ENCODE results near the gene PPTC7. TPM values are rescaled to one million over a fixed set of nuclear protein-coding genes. Genes with fewer than 3 reads are reported as not detected.
"Not testable (repeated sequence)": the region's sequence is repeated elsewhere in the genome, so short reads cannot be mapped to it uniquely, and the experiment has no call there.

Gene PPTC7
- total RNA-seq, 2 experiments from 2014 or later, result 53.8 to 54.8 TPM

- peak overlapping the region in 1 of 2 donors; percentile 1 for H3K27ac ChIP-seq (ENCODE audit: low read depth in 1 of 2, low read length in 2 of 2)
- Mint-ChIP-seq H3K9me3 (no peaks in the 10 kb centered on the region), H3K27me3 (no peaks in the 10 kb centered on the region), H3K36me3 (ENCODE audit: low read depth) (peaks cover 25% of the 10 kb centered on the region), H3K4me1 (ENCODE audit: low read depth) (peaks cover 70% of the 10 kb centered on the region), H3K27ac (peak overlapping the region; percentile 97), H3K4me3 (no peak overlapping the region)
- CTCF ChIA-PET, result interaction anchor here (1.3 kb wide), 1 partner anchor 13 kb away, joined by 3 read pairs; no protein-coding TSS in a partner anchor
- ATAC-seq (ENCODE audit: poor library complexity), result no peak
- no peak for TF ChIP-seq CTCF (IDR thresholded peaks at IDR 0.05)
- peaks cover 7% of the 10 kb centered on the region for H3K36me3 ChIP-seq (ENCODE audit: insufficient read depth, low read length)
- H3K4me3 ChIP-seq (ENCODE audit: low read length), result no peak overlapping the region
- peaks cover 3 to 12% of the 10 kb centered on the region in 2 experiments for H3K9me3 ChIP-seq (ENCODE audit: control insufficient read depth in 1 of 2, insufficient read depth in 1 of 2, low read length in 2 of 2)
- intact Hi-C loops (cut with DNase I, micrococcal nuclease), result no loop called here
- H3K27me3 ChIP-seq (ENCODE audit: control insufficient read depth in 1 of 2, insufficient read depth in 2 of 2, low read length in 2 of 2), result no peaks in the 10 kb centered on the region
- DNase-seq, result no peak
- peaks cover 58% of the 10 kb centered on the region for H3K4me1 ChIP-seq (ENCODE audit: insufficient read depth, low read length)
- POLR2A ChIA-PET, result interaction anchor here (1.9 kb wide), 1 partner anchor 11 kb away, joined by 8 read pairs; no protein-coding TSS in a partner anchor
Measured at GRCh38 chr12:110564471-110564991, 18.6 kb downstream of the PPTC7 start.

- H3K4me1 Mint-ChIP-seq (ENCODE audit: low read depth), result peaks cover 69% of the 10 kb centered on the region
- peaks cover 60% of the 10 kb centered on the region for H3K4me1 ChIP-seq (ENCODE audit: insufficient read depth, low read length)
- intact Hi-C loops (cut with DNase I, micrococcal nuclease), result loop anchor here in 1 of 2 experiments (2.0 kb wide), 1 partner anchor 19 kb away; the partner anchor contains the start of gene PPTC7
Measured at GRCh38 chr12:110563702-110564470, 19.2 kb downstream of the PPTC7 start.

GRCh38 chr12:110562386-110562785 lies 20.7 kb downstream of the PPTC7 start:
- H3K27me3 Mint-ChIP-seq; H3K9me3 Mint-ChIP-seq; H3K36me3 ChIP-seq (ENCODE audit: insufficient read depth, low read length); H3K9me3 ChIP-seq (ENCODE audit: control insufficient read depth in 1 of 2, insufficient read depth in 1 of 2, low read length in 2 of 2); H3K27me3 ChIP-seq (ENCODE audit: control insufficient read depth in 1 of 2, insufficient read depth in 2 of 2, low read length in 2 of 2): not testable (repeated sequence)
- peak overlapping the region; percentile 17 for H3K4me3 ChIP-seq (ENCODE audit: low read length)
- ChIA-PET POLR2A (interaction anchor here (0.6 to 2.8 kb wide), 10 partner anchors 10 to 113 kb away, joined by 3 to 20 read pairs (median 6); partner anchors contain the start of genes ARPC3, FAM216A, GPN3 and RAD9B), CTCF (interaction anchor here (1.2 to 1.6 kb wide), 2 partner anchors 10 to 13 kb away, joined by 3 to 4 read pairs; no protein-coding TSS in a partner anchor)
- ATAC-seq (ENCODE audit: poor library complexity), result peak; percentile 76
- peak overlapping the region; percentile 38 to 49 for H3K27ac ChIP-seq (ENCODE audit: low read depth in 1 of 2, low read length in 2 of 2)
- peak overlapping the region; percentile 97 for H3K27ac Mint-ChIP-seq
- peaks cover 74% of the 10 kb centered on the region for H3K4me1 Mint-ChIP-seq (ENCODE audit: low read depth)
- H3K36me3 Mint-ChIP-seq (ENCODE audit: low read depth), result peaks cover 22% of the 10 kb centered on the region
- H3K4me1 ChIP-seq (ENCODE audit: insufficient read depth, low read length), result peaks cover 57% of the 10 kb centered on the region
- intact Hi-C loops (cut with DNase I, micrococcal nuclease), result loop anchor here in 1 of 2 experiments (2.0 kb wide), 1 partner anchor 20 kb away; the partner anchor contains the start of gene PPTC7
- DNase-seq, result peak in 9 of 14 experiments; percentile 21 to 85 (median 35)
- peak overlapping the region; percentile 85 for H3K4me3 Mint-ChIP-seq

More at GRCh38 chr12:110563702-110564470, 19.2 kb downstream of the PPTC7 start:
- peak overlapping the region; percentile 97 for H3K27ac Mint-ChIP-seq
- peaks cover 0 to 8% of the 10 kb centered on the region in 2 experiments for H3K9me3 ChIP-seq (ENCODE audit: control insufficient read depth in 1 of 2, insufficient read depth in 1 of 2, low read length in 2 of 2)
- H3K4me3 ChIP-seq (ENCODE audit: low read length), result no peak overlapping the region
- no peaks in the 10 kb centered on the region for H3K9me3 Mint-ChIP-seq
- TF ChIP-seq CTCF (IDR thresholded peaks at IDR 0.05), result no peak
- H3K36me3 ChIP-seq (ENCODE audit: insufficient read depth, low read length), result peaks cover 7% of the 10 kb centered on the region
- ChIA-PET POLR2A (interaction anchor here (0.8 to 2.8 kb wide), 9 partner anchors 8 to 114 kb away, joined by 3 to 20 read pairs (median 6); partner anchors contain the start of genes ARPC3, FAM216A, GPN3 and RAD9B), CTCF (interaction anchor here (0.7 to 0.9 kb wide), 2 partner anchors 11 to 990 kb away, joined by 3 to 5 read pairs; partner anchors contain the start of gene MVK)
- H3K27ac ChIP-seq (ENCODE audit: low read depth in 1 of 2, low read length in 2 of 2), result peak overlapping the region; percentile 1 to 38
- H3K4me3 Mint-ChIP-seq, result peak overlapping the region; percentile 27
- DNase-seq (peak in 2 of 14 experiments; percentile 17 to 25), ATAC-seq (ENCODE audit: poor library complexity) (no peak)
- H3K27me3 Mint-ChIP-seq, result no peaks in the 10 kb centered on the region
- no peaks in the 10 kb centered on the region for H3K27me3 ChIP-seq (ENCODE audit: control insufficient read depth in 1 of 2, insufficient read depth in 2 of 2, low read length in 2 of 2)
- H3K36me3 Mint-ChIP-seq (ENCODE audit: low read depth), result peaks cover 21% of the 10 kb centered on the region

Measured in CD4-positive, alpha-beta T cell (primary cell).